ENCODE data around the gene AMOTL2.

DNA sequence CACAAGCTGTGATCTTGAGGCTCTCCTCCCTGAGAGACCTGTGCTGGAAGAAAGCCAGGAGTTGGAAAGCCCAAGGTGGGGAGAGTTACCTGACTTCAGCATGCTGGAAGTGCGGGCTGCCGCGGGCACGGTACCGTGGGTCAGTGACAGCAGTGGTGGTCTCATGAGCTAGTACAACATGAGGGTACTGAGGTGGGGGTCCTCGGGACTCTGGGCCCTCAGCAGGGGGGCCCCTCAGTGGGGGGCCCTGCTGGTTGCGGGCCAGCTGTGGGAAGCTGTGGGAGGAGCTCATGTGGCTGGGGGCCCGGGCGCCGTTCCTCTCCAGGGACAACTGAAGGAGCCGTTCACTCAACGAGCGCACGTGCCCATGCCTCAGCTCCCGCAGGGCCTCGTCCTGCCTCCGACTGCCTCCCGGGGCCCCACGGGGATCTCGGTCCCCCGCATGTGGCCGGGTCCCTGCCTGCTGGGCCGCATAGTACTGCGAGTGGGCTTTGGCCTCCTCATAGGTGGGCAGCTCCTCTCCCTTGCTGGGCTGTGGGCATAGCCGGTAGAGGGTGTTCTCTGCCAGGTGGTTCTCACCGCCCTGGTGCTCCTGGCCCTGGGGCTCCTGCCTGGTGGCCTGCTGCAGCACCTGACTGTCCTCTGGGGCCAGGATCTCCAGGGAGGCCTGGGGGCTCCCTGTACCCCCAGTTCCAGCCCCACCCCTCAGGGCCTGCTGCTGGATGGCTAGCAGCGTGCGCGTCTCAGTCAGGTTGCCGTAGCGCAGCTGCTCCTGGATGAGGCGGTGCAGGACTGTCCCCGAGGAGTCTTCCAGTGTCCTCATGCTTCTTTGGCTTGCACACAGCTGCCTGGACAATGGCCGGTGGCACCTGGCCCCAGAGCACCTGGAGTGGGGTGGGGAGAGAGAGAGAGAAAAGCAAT is 3.4 kb downstream of the AMOTL2 start:
- TF ChIP-seq, protein P1, sequence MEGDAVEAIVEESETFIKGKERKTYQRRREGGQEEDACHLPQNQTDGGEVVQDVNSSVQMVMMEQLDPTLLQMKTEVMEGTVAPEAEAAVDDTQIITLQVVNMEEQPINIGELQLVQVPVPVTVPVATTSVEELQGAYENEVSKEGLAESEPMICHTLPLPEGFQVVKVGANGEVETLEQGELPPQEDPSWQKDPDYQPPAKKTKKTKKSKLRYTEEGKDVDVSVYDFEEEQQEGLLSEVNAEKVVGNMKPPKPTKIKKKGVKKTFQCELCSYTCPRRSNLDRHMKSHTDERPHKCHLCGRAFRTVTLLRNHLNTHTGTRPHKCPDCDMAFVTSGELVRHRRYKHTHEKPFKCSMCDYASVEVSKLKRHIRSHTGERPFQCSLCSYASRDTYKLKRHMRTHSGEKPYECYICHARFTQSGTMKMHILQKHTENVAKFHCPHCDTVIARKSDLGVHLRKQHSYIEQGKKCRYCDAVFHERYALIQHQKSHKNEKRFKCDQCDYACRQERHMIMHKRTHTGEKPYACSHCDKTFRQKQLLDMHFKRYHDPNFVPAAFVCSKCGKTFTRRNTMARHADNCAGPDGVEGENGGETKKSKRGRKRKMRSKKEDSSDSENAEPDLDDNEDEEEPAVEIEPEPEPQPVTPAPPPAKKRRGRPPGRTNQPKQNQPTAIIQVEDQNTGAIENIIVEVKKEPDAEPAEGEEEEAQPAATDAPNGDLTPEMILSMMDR (conservative IDR thresholded peaks at IDR 0.05; ENCODE audit: low read depth in 2 of 2) = no peak
- TF ChIP-seq EZH2 (IDR thresholded peaks at IDR 0.05; ENCODE audit: low read depth, unreplicated experiment) (no peak), CREB1 (CRISPR knock-in tag; IDR thresholded peaks at IDR 0.05; ENCODE audit: low read depth) (no peak)
- TF ChIP-seq, protein P2, sequence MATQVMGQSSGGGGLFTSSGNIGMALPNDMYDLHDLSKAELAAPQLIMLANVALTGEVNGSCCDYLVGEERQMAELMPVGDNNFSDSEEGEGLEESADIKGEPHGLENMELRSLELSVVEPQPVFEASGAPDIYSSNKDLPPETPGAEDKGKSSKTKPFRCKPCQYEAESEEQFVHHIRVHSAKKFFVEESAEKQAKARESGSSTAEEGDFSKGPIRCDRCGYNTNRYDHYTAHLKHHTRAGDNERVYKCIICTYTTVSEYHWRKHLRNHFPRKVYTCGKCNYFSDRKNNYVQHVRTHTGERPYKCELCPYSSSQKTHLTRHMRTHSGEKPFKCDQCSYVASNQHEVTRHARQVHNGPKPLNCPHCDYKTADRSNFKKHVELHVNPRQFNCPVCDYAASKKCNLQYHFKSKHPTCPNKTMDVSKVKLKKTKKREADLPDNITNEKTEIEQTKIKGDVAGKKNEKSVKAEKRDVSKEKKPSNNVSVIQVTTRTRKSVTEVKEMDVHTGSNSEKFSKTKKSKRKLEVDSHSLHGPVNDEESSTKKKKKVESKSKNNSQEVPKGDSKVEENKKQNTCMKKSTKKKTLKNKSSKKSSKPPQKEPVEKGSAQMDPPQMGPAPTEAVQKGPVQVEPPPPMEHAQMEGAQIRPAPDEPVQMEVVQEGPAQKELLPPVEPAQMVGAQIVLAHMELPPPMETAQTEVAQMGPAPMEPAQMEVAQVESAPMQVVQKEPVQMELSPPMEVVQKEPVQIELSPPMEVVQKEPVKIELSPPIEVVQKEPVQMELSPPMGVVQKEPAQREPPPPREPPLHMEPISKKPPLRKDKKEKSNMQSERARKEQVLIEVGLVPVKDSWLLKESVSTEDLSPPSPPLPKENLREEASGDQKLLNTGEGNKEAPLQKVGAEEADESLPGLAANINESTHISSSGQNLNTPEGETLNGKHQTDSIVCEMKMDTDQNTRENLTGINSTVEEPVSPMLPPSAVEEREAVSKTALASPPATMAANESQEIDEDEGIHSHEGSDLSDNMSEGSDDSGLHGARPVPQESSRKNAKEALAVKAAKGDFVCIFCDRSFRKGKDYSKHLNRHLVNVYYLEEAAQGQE (IDR thresholded peaks at IDR 0.05; ENCODE audit: unreplicated experiment) = no peak
